ENCODE data around the gene TERT. TPM values are rescaled to one million over a fixed set of nuclear protein-coding genes. Genes with fewer than 3 reads are reported as not detected.
"Not testable (repeated sequence)": the region's sequence is repeated elsewhere in the genome, so short reads cannot be mapped to it uniquely, and the experiment has no call there.

TERT gene
- total and polyA plus RNA-seq, 5 donors, result not detected

GRCh38 chr5:1337489-1338195, 42.8 kb upstream of the TERT start:
- H3K9me3 ChIP-seq (ENCODE audit: control insufficient read depth, low read length), result no peaks in the 10 kb centered on the region
- H3K27me3 ChIP-seq (ENCODE audit: control insufficient read depth, insufficient read depth), result no peaks in the 10 kb centered on the region
- WGBS, result 90% methylated on average over 22 of the region's 22 CpGs
- no peak for ATAC-seq
- intact Hi-C loops (cut with DNase I), result no loop called here
- no peak overlapping the region for H3K27ac ChIP-seq (ENCODE audit: low read length)
- peak in 2 of 3 donors; percentile 17 to 35 for DNase-seq
- no peak overlapping the region for H3K4me3 ChIP-seq (ENCODE audit: low read length)
- no peaks in the 10 kb centered on the region for H3K4me1 ChIP-seq (ENCODE audit: control insufficient read depth, insufficient read depth, low read length)

GRCh38 chr5:1336749-1337488, 42.1 kb upstream of the TERT start:
- no peaks in the 10 kb centered on the region for H3K27me3 ChIP-seq (ENCODE audit: control insufficient read depth, insufficient read depth)
- intact Hi-C loops (cut with DNase I), result no loop called here
- no peaks in the 10 kb centered on the region for H3K9me3 ChIP-seq (ENCODE audit: control insufficient read depth, low read length)
- 83% methylated on average over 22 of the region's 22 CpGs for WGBS
- H3K4me1 ChIP-seq (ENCODE audit: control insufficient read depth, insufficient read depth, low read length), result no peaks in the 10 kb centered on the region
- no peak overlapping the region for H3K27ac ChIP-seq (ENCODE audit: low read length)
- no peak for DNase-seq
- H3K4me3 ChIP-seq (ENCODE audit: low read length), result no peak overlapping the region
- no peak for ATAC-seq

GRCh38 chr5:1336106-1336561, 41.3 kb upstream of the TERT start:
- DNase-seq, result peak in 1 of 3 donors; percentile 27

GRCh38 chr5:1335540-1336095, 40.8 kb upstream of the TERT start:
- Histone ChIP-seq H3K9me3 (ENCODE audit: control insufficient read depth, low read length) (no peaks in the 10 kb centered on the region), H3K4me3 (ENCODE audit: low read length) (no peak overlapping the region), H3K4me1 (ENCODE audit: control insufficient read depth, insufficient read depth, low read length) (no peaks in the 10 kb centered on the region), H3K27me3 (ENCODE audit: control insufficient read depth, insufficient read depth) (no peaks in the 10 kb centered on the region), H3K27ac (ENCODE audit: low read length) (no peak overlapping the region)
- intact Hi-C loops (cut with DNase I), result no loop called here
- peak in 1 of 2 donors; percentile 16 for ATAC-seq
- peak in 2 of 3 donors; percentile 30 to 50 for DNase-seq
- WGBS, result 90% methylated on average over 19 of the region's 19 CpGs

More at GRCh38 chr5:1336106-1336561, 41.3 kb upstream of the TERT start:
- intact Hi-C loops (cut with DNase I), result no loop called here
- Histone ChIP-seq H3K4me3 (ENCODE audit: low read length) (no peak overlapping the region), H3K9me3 (ENCODE audit: control insufficient read depth, low read length) (no peaks in the 10 kb centered on the region), H3K27me3 (ENCODE audit: control insufficient read depth, insufficient read depth) (no peaks in the 10 kb centered on the region), H3K27ac (ENCODE audit: low read length) (no peak overlapping the region), H3K4me1 (ENCODE audit: control insufficient read depth, insufficient read depth, low read length) (no peaks in the 10 kb centered on the region)
- 96% methylated on average over 14 of the region's 14 CpGs for whole genome bisulfite sequencing
- no peak for ATAC-seq

DNA sequence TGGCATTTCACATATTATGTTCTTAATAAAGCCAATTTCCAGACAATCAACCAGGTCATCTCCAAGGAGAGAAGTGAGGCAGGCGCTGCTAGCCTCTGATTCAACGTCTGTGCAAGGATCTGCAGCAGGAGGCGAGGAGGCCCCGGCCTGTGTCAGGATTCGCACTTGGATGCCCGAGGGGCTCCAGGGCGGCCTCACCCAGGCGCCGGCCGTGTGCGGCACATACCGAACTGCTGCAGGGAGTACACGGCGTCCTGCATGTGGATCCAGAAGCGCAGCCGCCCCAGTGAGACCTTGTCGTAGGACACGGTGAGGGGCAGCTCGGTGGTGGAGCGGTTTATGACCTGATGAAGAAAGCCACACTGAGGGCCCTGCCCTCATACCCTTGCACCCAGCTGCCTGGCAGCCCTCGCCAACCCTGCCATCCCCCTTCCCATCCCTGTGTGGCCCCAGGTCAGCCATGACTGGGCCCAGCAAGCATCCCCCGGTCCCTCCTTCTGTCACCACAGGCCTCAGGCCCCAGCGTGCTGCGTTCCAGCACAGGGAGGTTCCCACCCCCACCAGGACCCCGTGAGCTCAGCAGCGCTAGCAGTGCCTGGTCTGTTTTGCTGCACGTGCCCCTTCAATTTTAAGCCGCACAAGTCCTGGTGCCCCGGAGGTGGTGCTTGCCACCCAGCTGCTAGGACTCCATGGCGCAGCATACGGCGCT, 40.1 kb upstream of the TERT start:
- Histone ChIP-seq H3K27me3 (ENCODE audit: control insufficient read depth, insufficient read depth) (no peaks in the 10 kb centered on the region), H3K9me3 (ENCODE audit: control insufficient read depth, low read length) (no peaks in the 10 kb centered on the region), H3K4me3 (ENCODE audit: low read length) (no peak overlapping the region), H3K4me1 (ENCODE audit: control insufficient read depth, insufficient read depth, low read length) (no peaks in the 10 kb centered on the region), H3K27ac (ENCODE audit: low read length) (no peak overlapping the region)
- intact Hi-C loops (cut with DNase I), result no loop called here
- WGBS, result 95% methylated on average over 32 of the region's 32 CpGs
- ATAC-seq (peak in 1 of 2 donors; percentile 7), DNase-seq (peak in 2 of 3 donors; percentile 31 to 37)

GRCh38 chr5:1333986-1334385, 39.1 kb upstream of the TERT start:
- Histone ChIP-seq H3K9me3 (ENCODE audit: control insufficient read depth, low read length) (no peaks in the 10 kb centered on the region), H3K27me3 (ENCODE audit: control insufficient read depth, insufficient read depth) (no peaks in the 10 kb centered on the region), H3K4me1 (ENCODE audit: control insufficient read depth, insufficient read depth, low read length) (no peaks in the 10 kb centered on the region), H3K27ac (ENCODE audit: low read length) (no peak overlapping the region), H3K4me3 (ENCODE audit: low read length) (no peak overlapping the region)
- WGBS, result 94% methylated on average over 14 of the region's 14 CpGs
- no peak for ATAC-seq
- intact Hi-C loops (cut with DNase I), result no loop called here
- DNase-seq, result peak in 1 of 3 donors; percentile 42

- H3K27ac ChIP-seq (ENCODE audit: low read length); intact Hi-C loops (cut with DNase I); DNase-seq; H3K27me3 ChIP-seq (ENCODE audit: control insufficient read depth, insufficient read depth); H3K4me1 ChIP-seq (ENCODE audit: control insufficient read depth, insufficient read depth, low read length); ATAC-seq; H3K9me3 ChIP-seq (ENCODE audit: control insufficient read depth, low read length); H3K4me3 ChIP-seq (ENCODE audit: low read length): not testable (repeated sequence)
- 92% methylated on average over 5 of the region's 5 CpGs for WGBS
These were observed 38.4 kb upstream of the TERT start for GRCh38 chr5:1333286-1333685.

DNA sequence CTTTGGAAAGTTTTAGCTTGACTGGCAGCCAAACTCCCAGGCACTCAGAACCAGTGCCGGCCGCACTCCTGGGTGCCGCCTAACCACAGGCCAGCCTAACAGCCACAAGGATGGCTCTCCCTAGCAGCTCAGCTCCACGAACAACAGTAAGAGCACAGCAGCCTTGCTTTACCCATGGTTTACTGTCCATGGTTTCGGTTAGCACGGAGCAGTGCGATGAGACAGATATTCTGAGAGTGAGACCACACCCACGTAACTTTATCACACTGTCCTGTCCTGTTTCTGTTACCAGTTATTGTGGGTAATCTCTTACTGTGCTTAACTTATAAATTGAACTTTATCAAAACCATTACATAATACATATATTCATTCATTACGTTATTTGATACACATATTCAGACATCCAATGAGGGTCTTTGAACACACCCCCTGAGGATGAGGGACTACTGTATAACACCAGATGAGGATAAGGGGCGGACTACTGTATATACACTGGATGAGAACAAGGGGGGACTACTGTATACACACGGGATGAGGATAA, 37.7 kb upstream of the TERT start:
- no peaks in the 10 kb centered on the region for H3K4me1 ChIP-seq (ENCODE audit: control insufficient read depth, insufficient read depth, low read length)
- H3K4me3 ChIP-seq (ENCODE audit: low read length), result no peak overlapping the region
- no peaks in the 10 kb centered on the region for H3K27me3 ChIP-seq (ENCODE audit: control insufficient read depth, insufficient read depth)
- no peak for ATAC-seq
- DNase-seq, result peak in 1 of 3 donors; percentile 31
- H3K27ac ChIP-seq (ENCODE audit: low read length), result no peak overlapping the region
- no peaks in the 10 kb centered on the region for H3K9me3 ChIP-seq (ENCODE audit: control insufficient read depth, low read length)
- intact Hi-C loops (cut with DNase I), result no loop called here
- 86% methylated on average over 11 of the region's 11 CpGs for WGBS

- intact Hi-C loops (cut with DNase I), result no loop called here
- 92% methylated on average over 11 of the region's 11 CpGs for WGBS
- ATAC-seq, result no peak
- no peaks in the 10 kb centered on the region for H3K9me3 ChIP-seq (ENCODE audit: control insufficient read depth, low read length)
- no peak overlapping the region for H3K4me3 ChIP-seq (ENCODE audit: low read length)
- no peaks in the 10 kb centered on the region for H3K27me3 ChIP-seq (ENCODE audit: control insufficient read depth, insufficient read depth)
- peak in 1 of 3 donors; percentile 25 for DNase-seq
- no peak overlapping the region for H3K27ac ChIP-seq (ENCODE audit: low read length)
- H3K4me1 ChIP-seq (ENCODE audit: control insufficient read depth, insufficient read depth, low read length), result no peaks in the 10 kb centered on the region
These were observed 37.1 kb upstream of the TERT start for GRCh38 chr5:1331861-1332405.
